ENCODE data around the gene RABGAP1L. TPM values are rescaled to one million over a fixed set of nuclear protein-coding genes. Genes with fewer than 3 reads are reported as not detected.

Gene RABGAP1L
- polyA plus RNA-seq, 3 donors = 35.2 to 75.3 (median 63.3) TPM

GRCh38 chr1:174215766-174216165 is 56.4 kb downstream of the RABGAP1L start:
- WGBS (ENCODE audit: insufficient coverage) = no CpG with 5 or more reads among the region's 2 CpGs
- Histone ChIP-seq H3K4me3 (replicated peaks in 1 of 3; ENCODE audit: low read depth in 2 of 3, low read length in 3 of 3) (no peak overlapping the region), H2AFZ (ENCODE audit: insufficient read depth, low read depth, low read length, poor library complexity, severe bottlenecking) (no peak overlapping the region), H3K27me3 (ENCODE audit: control insufficient read depth in 2 of 2, insufficient read depth in 2 of 2, low read length in 2 of 2) (no peaks in the 10 kb centered on the region), H3K36me3 (replicated peaks in 1 of 2; ENCODE audit: control insufficient read depth in 1 of 2, insufficient read depth in 2 of 2, low read length in 2 of 2) (peaks cover 0 to 4% of the 10 kb centered on the region in 2 donors), H3K27ac (ENCODE audit: low read depth in 1 of 2, low read length in 2 of 2) (no peak overlapping the region), H3K9me3 (replicated peaks in 1 of 2; ENCODE audit: control insufficient read depth in 1 of 2, insufficient read depth in 1 of 2, low read length in 2 of 2) (peaks cover 0 to 5% of the 10 kb centered on the region in 2 donors), H4K20me1 (ENCODE audit: insufficient read depth, low read length) (peaks cover 5% of the 10 kb centered on the region), H3K9ac (ENCODE audit: insufficient read depth, low read length, poor library complexity, severe bottlenecking) (no peak overlapping the region), H3K4me1 (ENCODE audit: control insufficient read depth in 1 of 2, insufficient read depth in 2 of 2, low read length in 2 of 2) (no peaks in the 10 kb centered on the region), H3K79me2 (ENCODE audit: insufficient read depth, low read length) (peaks cover 3% of the 10 kb centered on the region), H3K4me2 (replicated peaks; ENCODE audit: extremely low read depth, low read length, poor library complexity, severe bottlenecking) (no peak overlapping the region)
- no peak for DNase-seq
- H3K27me3 Mint-ChIP-seq (ENCODE audit: low read depth in 3 of 3) = no peaks in the 10 kb centered on the region
- no peak for TF ChIP-seq CTCF (IDR thresholded peaks at IDR 0.05)
- intact Hi-C loops (cut with micrococcal nuclease) = no loop called here
- H3K4me3 Mint-ChIP-seq = no peak overlapping the region
- H3K27ac Mint-ChIP-seq = no peak overlapping the region
- peaks cover 2% of the 10 kb centered on the region for H3K4me1 Mint-ChIP-seq
- peaks cover 0 to 5% (median 2%) of the 10 kb centered on the region in 7 donors for H3K9me3 Mint-ChIP-seq
- peaks cover under 1 to 2% of the 10 kb centered on the region in 2 donors for H3K36me3 Mint-ChIP-seq

- WGBS (ENCODE audit: insufficient coverage) = 83% methylated on average over 2 of the region's 3 CpGs
- peaks cover 5% of the 10 kb centered on the region for H4K20me1 ChIP-seq (ENCODE audit: insufficient read depth, low read length)
- H3K4me3 ChIP-seq (replicated peaks in 1 of 3; ENCODE audit: low read depth in 2 of 3, low read length in 3 of 3) = no peak overlapping the region
- Mint-ChIP-seq H3K27me3 (ENCODE audit: low read depth in 3 of 3) (no peaks in the 10 kb centered on the region), H3K4me1 (peaks cover 2% of the 10 kb centered on the region), H3K27ac (no peak overlapping the region), H3K9me3 (peaks cover under 1 to 11% (median 3%) of the 10 kb centered on the region in 7 donors), H3K36me3 (peaks cover 13 to 15% of the 10 kb centered on the region in 2 donors), H3K4me3 (no peak overlapping the region)
- H3K9me3 ChIP-seq (replicated peaks in 1 of 2; ENCODE audit: control insufficient read depth in 1 of 2, insufficient read depth in 1 of 2, low read length in 2 of 2) = peaks cover 0 to 8% of the 10 kb centered on the region in 2 donors
- no peak overlapping the region for H3K9ac ChIP-seq (ENCODE audit: insufficient read depth, low read length, poor library complexity, severe bottlenecking)
- H2AFZ ChIP-seq (ENCODE audit: insufficient read depth, low read depth, low read length, poor library complexity, severe bottlenecking) = no peak overlapping the region
- H3K79me2 ChIP-seq (ENCODE audit: insufficient read depth, low read length) = peaks cover 3% of the 10 kb centered on the region
- no peak for DNase-seq
- no peak overlapping the region for H3K27ac ChIP-seq (ENCODE audit: low read depth in 1 of 2, low read length in 2 of 2)
- no peak overlapping the region for H3K4me2 ChIP-seq (replicated peaks; ENCODE audit: extremely low read depth, low read length, poor library complexity, severe bottlenecking)
- no peaks in the 10 kb centered on the region for H3K4me1 ChIP-seq (ENCODE audit: control insufficient read depth in 1 of 2, insufficient read depth in 2 of 2, low read length in 2 of 2)
- no peaks in the 10 kb centered on the region for H3K27me3 ChIP-seq (ENCODE audit: control insufficient read depth in 2 of 2, insufficient read depth in 2 of 2, low read length in 2 of 2)
- intact Hi-C loops (cut with micrococcal nuclease) = no loop called here
- no peak for TF ChIP-seq CTCF (IDR thresholded peaks at IDR 0.05)
- H3K36me3 ChIP-seq (replicated peaks in 1 of 2; ENCODE audit: control insufficient read depth in 1 of 2, insufficient read depth in 2 of 2, low read length in 2 of 2) = peaks cover 2 to 19% of the 10 kb centered on the region in 2 donors
Observed at GRCh38 chr1:174217248-174217647, 57.9 kb downstream of the RABGAP1L start.

All from CD14-positive monocyte (primary cell).